H1 (cell line): ENCODE results near the gene BSPH1. TPM values are rescaled to one million over a fixed set of nuclear protein-coding genes. Genes with fewer than 3 reads are reported as not detected.

Experiments
- CTCF ChIA-PET: fragments of 300-600 bp; sonication (Branson Sonifier 250); formaldehyde crosslinking; loops from one replicate; lab custom pipeline; 2021; ENCODE audit not compliant: partially characterized antibody; lab: Charles Lee
- POLR2A ChIA-PET: fragments of 300-600 bp; sonication (Branson Sonifier 250); formaldehyde crosslinking; loops from one replicate; lab custom pipeline; 2021; ENCODE audit warnings: inconsistent platforms; ENCODE audit not compliant: partially characterized antibody; lab: Charles Lee
- DNase-seq, 2 experiments: peaks; one replicate each; pipeline versions ENCODE4 v3.0.0 to v3.0.0-alpha.2; 2010 to 2022; ENCODE audit warnings: low spot score in 2 of 2, low read depth in 1 of 2, mixed read lengths in 1 of 2
- FAIRE-seq: peaks from 2 replicates; lab custom pipeline; 2011; peaks lifted over from hg19 to GRCh38; lab: Jason Lieb, UNC
- H2AFZ ChIP-seq: 2 replicates; pipeline ENCODE4 v1.8.1; 2012; ENCODE audit warnings: low read length, inconsistent platforms
- H2AK5ac ChIP-seq: 2 replicates; pipeline ENCODE4 v1.6.1; 2013; ENCODE audit warnings: low read depth, low read length
- H2BK120ac ChIP-seq: replicated peaks from 2 replicates; pipeline ENCODE3; 2013; ENCODE audit warnings: low read depth, low read length, inconsistent platforms
- H2BK12ac ChIP-seq: 2 replicates; pipeline ENCODE4 v1.6.1; 2013; ENCODE audit warnings: low read depth, low read length
- H2BK15ac ChIP-seq: 2 replicates; pipeline ENCODE4 v1.6.1; 2013; ENCODE audit warnings: low read length
- H2BK20ac ChIP-seq: 2 replicates; pipeline ENCODE4 v1.6.1; 2013; ENCODE audit warnings: low read length
- H2BK5ac ChIP-seq: 2 replicates; pipeline ENCODE4 v1.6.1; 2013; ENCODE audit warnings: low read depth, low read length
- H3K14ac ChIP-seq: 2 replicates; pipeline ENCODE4 v1.6.1; 2013; ENCODE audit warnings: inconsistent platforms; ENCODE audit not compliant: insufficient read length
- H3K18ac ChIP-seq: 2 replicates; pipeline ENCODE4 v1.6.1; 2013; ENCODE audit warnings: low read length; ENCODE audit errors: extremely low read depth
- H3K23ac ChIP-seq: 2 replicates; pipeline ENCODE4 v1.6.1; 2013; ENCODE audit warnings: inconsistent platforms; ENCODE audit not compliant: insufficient read length
- H3K23me2 ChIP-seq: 2 replicates; pipeline ENCODE4 v1.6.1; 2013; ENCODE audit warnings: low read depth, low read length
- H3K27ac ChIP-seq: 2 replicates; pipeline ENCODE4 v1.6.1; 2011; ENCODE audit warnings: low read depth, low read length, inconsistent platforms
- H3K27me3 ChIP-seq, 4 experiments: replicated peaks in 1 of 4; 1 replicate in 1 of 4; 2 replicates in 3 of 4; pipeline versions ENCODE4 v1.6.1 to v1.8.1; 2011 to 2013; ENCODE audit warnings: low read length in 3 of 4, mild to moderate bottlenecking in 3 of 4, inconsistent platforms in 2 of 4, mixed read lengths in 2 of 4, moderate library complexity in 1 of 4; ENCODE audit not compliant: control insufficient read depth in 3 of 4, insufficient read depth in 3 of 4; ENCODE audit errors: extremely low read depth in 1 of 4
- H3K36me3 ChIP-seq, 4 experiments: 2 replicates each; pipeline versions ENCODE4 v1.6.1 to v1.8.1; 2011 to 2013; ENCODE audit warnings: mild to moderate bottlenecking in 4 of 4, low read length in 3 of 4, moderate library complexity in 2 of 4, control low read depth in 1 of 4, inconsistent platforms in 1 of 4; ENCODE audit not compliant: insufficient read depth in 4 of 4, control insufficient read depth in 2 of 4
- H3K4ac ChIP-seq: replicated peaks from 2 replicates; pipeline ENCODE3; 2013; ENCODE audit warnings: low read length, low read depth, mixed read lengths, inconsistent platforms; ENCODE audit not compliant: insufficient read length
- H3K4me1 ChIP-seq, 4 experiments: replicated peaks in 1 of 4; 1 replicate in 1 of 4; 2 replicates in 3 of 4; pipeline versions ENCODE4 v1.6.1 to v1.8.1; 2011 to 2013; ENCODE audit warnings: low read length in 3 of 4, inconsistent platforms in 2 of 4, mixed read lengths in 1 of 4; ENCODE audit not compliant: insufficient read depth in 4 of 4, control insufficient read depth in 3 of 4
- H3K4me2 ChIP-seq, 2 experiments: 2 replicates each; pipeline versions ENCODE4 v1.6.1 to v1.8.1; 2011 to 2013; ENCODE audit warnings: low read depth in 2 of 2, low read length in 2 of 2, control low read depth in 1 of 2, inconsistent platforms in 1 of 2, mild to moderate bottlenecking in 1 of 2; ENCODE audit not compliant: insufficient read depth in 1 of 2
- H3K4me3 ChIP-seq, 4 experiments: fragments of 200-600, 300-600 bp in 1 of 4; sonication (generic), shearing (Covaris generic), sonication (Bioruptor Twin) in 1 of 4; 2 replicates each; pipeline versions ENCODE4 v1.5.1 to v1.8.1; 2011 to 2016; ENCODE audit warnings: low read length in 4 of 4, low read depth in 3 of 4, control low read depth in 2 of 4, inconsistent platforms in 2 of 4, mild to moderate bottlenecking in 2 of 4, mixed read lengths in 1 of 4, moderate library complexity in 1 of 4; ENCODE audit not compliant: insufficient read depth in 2 of 4; ENCODE audit errors: extremely low read depth in 1 of 4
- H3K56ac ChIP-seq: replicated peaks from 2 replicates; pipeline ENCODE3; 2013; ENCODE audit warnings: low read depth, mild to moderate bottlenecking, mixed read lengths, low read length, inconsistent platforms; ENCODE audit not compliant: insufficient read length
- H3K79me1 ChIP-seq: 2 replicates; pipeline ENCODE4 v1.6.1; 2013; ENCODE audit warnings: low read depth, low read length, control low read depth
- H3K79me2 ChIP-seq, 2 experiments: 2 replicates each; pipeline versions ENCODE4 v1.6.1 to v1.8.1; 2012 to 2013; ENCODE audit warnings: low read length in 2 of 2, mild to moderate bottlenecking in 2 of 2, inconsistent platforms in 1 of 2; ENCODE audit not compliant: insufficient read depth in 2 of 2, control insufficient read depth in 1 of 2
- H3K9ac ChIP-seq, 4 experiments: replicated peaks in 1 of 4; 1 replicate in 1 of 4; 2 replicates in 3 of 4; pipeline versions ENCODE4 v1.6.1 to v1.8.1; 2011 to 2013; ENCODE audit warnings: low read depth in 3 of 4, low read length in 3 of 4, control low read depth in 2 of 4, mild to moderate bottlenecking in 2 of 4, moderate library complexity in 2 of 4, inconsistent platforms in 1 of 4; ENCODE audit errors: extremely low read depth in 1 of 4
- H3K9me3 ChIP-seq, 2 experiments: 2 replicates each; pipeline versions ENCODE4 v1.6.1 to v1.8.1; 2012 to 2013; ENCODE audit warnings: mild to moderate bottlenecking in 2 of 2, moderate library complexity in 2 of 2, control low read depth in 1 of 2, inconsistent platforms in 1 of 2, low read depth in 1 of 2, low read length in 1 of 2, mixed read lengths in 1 of 2; ENCODE audit not compliant: insufficient read depth in 2 of 2
- H4K20me1 ChIP-seq, 2 experiments: replicated peaks in 1 of 2; 2 replicates each; pipeline versions ENCODE3 to v1.8.1; 2011 to 2013; ENCODE audit warnings: inconsistent platforms in 2 of 2, low read length in 2 of 2, mild to moderate bottlenecking in 1 of 2; ENCODE audit not compliant: insufficient read depth in 2 of 2, control insufficient read depth in 1 of 2
- H4K5ac ChIP-seq: 2 replicates; pipeline ENCODE4 v1.6.1; 2013; ENCODE audit warnings: low read length, low read depth, mixed read lengths, inconsistent platforms; ENCODE audit not compliant: insufficient read length
- H4K8ac ChIP-seq: 2 replicates; pipeline ENCODE4 v1.8.0; 2013; ENCODE audit warnings: mild to moderate bottlenecking, moderate library complexity, low read length, inconsistent platforms; ENCODE audit not compliant: insufficient read depth; ENCODE audit errors: extremely low read depth
- H4K91ac ChIP-seq: replicated peaks from 2 replicates; pipeline ENCODE3; 2013; ENCODE audit warnings: low read length, mixed read lengths, inconsistent platforms; ENCODE audit not compliant: insufficient read length
- JUND ChIP-seq: IDR thresholded peaks from 2 replicates; pipeline ENCODE4 v1.6.1; 2011; ENCODE audit warnings: mild to moderate bottlenecking, improper control_type of control experiment, low read length
- MAFK ChIP-seq: IDR thresholded peaks from 2 replicates; pipeline ENCODE4 v1.6.1; 2012; ENCODE audit warnings: low read depth, mild to moderate bottlenecking, improper control_type of control experiment, low read length
- WGBS, 2 experiments: shearing (Covaris generic) in 1 of 2; methylation state at CpG; one replicate each; pipeline versions ENCODE4 v1.1.6 to v1.1.7; 2013 to 2015; ENCODE audit warnings: low lambda C conversion rate in 2 of 2, mixed read lengths in 2 of 2, inconsistent platforms in 1 of 2, low coverage in 1 of 2, missing lambda C conversion rate in 1 of 2; ENCODE audit not compliant: insufficient replicate concordance in 2 of 2, insufficient coverage in 1 of 2, insufficient read length in 1 of 2; ENCODE audit errors: extremely low coverage in 1 of 2, missing lambda C conversion rate in 1 of 2; 5-methylcytosine and 5-hydroxymethylcytosine counted together
- polyA plus RNA-seq, 7 experiments: library from polyadenylated mRNA; depleted of rRNA in 3 of 7; stranded (reverse) in 5 of 7; unstranded in 2 of 7; fragments of >200 nt in 5 of 7; fragments of 200-250 nt in 2 of 7; gene quantifications; 1 replicate in 5 of 7; 2 replicates in 1 of 7; 4 replicates in 1 of 7; pipeline versions ENCODE4 v1.2.1 to v1.2.3, GENCODE V29; 2011 to 2013; ENCODE audit warnings: missing spikeins in 2 of 7, mixed read lengths in 2 of 7
- total RNA-seq: library from RNA; stranded (reverse); fragmentation: NEBNext Ultra II Directional; extraction: Animal tissue kit (Norgen Biotek cat#: 25700); gene quantifications from 2 replicates; pipeline ENCODE4 v1.2.1, GENCODE V29; 2021

Gene BSPH1
- total and polyA plus RNA-seq, 2 of the 8 experiments (the other 6 are each of a cell fraction or from before 2014, with no cell fraction given), result not detected

GRCh38 chr19:48033604-48034003 is 41.6 kb upstream of the BSPH1 start:
- Histone ChIP-seq H2BK15ac (no peak overlapping the region), H2AK5ac (no peak overlapping the region), H2AFZ (no peak overlapping the region), H3K23ac (no peak overlapping the region), H3K4ac (no peak overlapping the region), H3K36me3 (no peaks in the 10 kb centered on the region), H3K9ac (no peak overlapping the region), H3K27me3 (no peaks in the 10 kb centered on the region), H3K18ac (no peak overlapping the region), H3K9me3 (peaks cover 4 to 8% of the 10 kb centered on the region in 2 experiments; a peak in 2 of 4 replicates), H3K4me1 (no peaks in the 10 kb centered on the region), H3K4me3 (no peak overlapping the region), H4K91ac (no peak overlapping the region), H3K79me1 (no peaks in the 10 kb centered on the region), H3K14ac (no peak overlapping the region), H4K8ac (no peak overlapping the region), H2BK12ac (no peak overlapping the region), H4K20me1 (no peaks in the 10 kb centered on the region), H4K5ac (no peak overlapping the region), H2BK120ac (no peak overlapping the region), H3K23me2 (no peaks in the 10 kb centered on the region), H3K56ac (no peak overlapping the region), H3K27ac (no peak overlapping the region), H3K79me2 (no peaks in the 10 kb centered on the region), H2BK5ac (no peak overlapping the region), H2BK20ac (no peak overlapping the region), H3K4me2 (no peak overlapping the region)
- DNase-seq (no peak), FAIRE-seq (no peak)
- POLR2A ChIA-PET, result interaction anchor here (0.5 kb wide), 1 partner anchor 239 kb away, joined by 3 read pairs; no protein-coding TSS in a partner anchor
- 70% methylated on average over 5 of the region's 5 CpGs; no CpG with 5 or more reads in 1 of the 2 experiments for WGBS, 2 experiments
- CTCF ChIA-PET, result interaction anchor here (1.1 to 1.2 kb wide), 2 partner anchors 36 to 69 kb away, joined by 3 to 4 read pairs; no protein-coding TSS in a partner anchor
- TF ChIP-seq MAFK (peak; percentile 53; the same call in 1 of the 2 replicates), JUND (no peak)
